Peyer's patch (tissue), 4 donors: ENCODE measurements around the gene SCN1B. TPM values are rescaled to one million over a fixed set of nuclear protein-coding genes. Genes with fewer than 3 reads are reported as not detected.

ENCODE experiments used
- DNase-seq, 3 donors: peaks; one replicate each; pipeline ENCODE4 v3.0.0-alpha.2; 2017 to 2019
- H3K27ac ChIP-seq, 4 donors: fragments of 200-600 bp; sonication (generic); one replicate each; pipeline ENCODE4 v1.5.1; 2016 to 2019
- H3K27me3 ChIP-seq, 2 donors: fragments of 200-600 bp; sonication (generic); one replicate each; pipeline ENCODE4 v1.5.1; 2019
- H3K36me3 ChIP-seq, 3 donors: fragments of 200-600 bp; sonication (generic); one replicate each; pipeline ENCODE4 v1.5.1; 2016 to 2019
- H3K4me1 ChIP-seq, 4 donors: fragments of 200-600 bp; sonication (generic); one replicate each; pipeline ENCODE4 v1.5.1; 2016 to 2019
- H3K4me3 ChIP-seq, 4 donors: fragments of 200-600 bp; sonication (generic); 1 replicate in 3 of 4; 2 replicates in 1 of 4; pipeline ENCODE4 v1.5.1; 2016 to 2019; ENCODE audit warnings: mild to moderate bottlenecking in 1 of 4
- H3K9me3 ChIP-seq, 4 donors: fragments of 200-600 bp; sonication (generic); one replicate each; pipeline ENCODE4 v1.5.1; 2016 to 2019; ENCODE audit warnings: mild to moderate bottlenecking in 1 of 4
- POLR2A ChIP-seq, 2 donors: fragments of 450-650 bp; IDR thresholded peaks; one replicate each; pipeline ENCODE4 v1.5.1; 2017; ENCODE audit warnings: antibody characterized with exemption in 2 of 2, mild to moderate bottlenecking in 2 of 2, moderate library complexity in 2 of 2
- total RNA-seq, 4 donors: library from RNA; depleted of rRNA; stranded (reverse); fragments of >200 nt; gene quantifications; one replicate each; pipeline ENCODE4 v1.1.0, GENCODE V29; 2016
- TF ChIP-seq, protein P1 (sequence below), 6 experiments: fragments of 450-650 bp in 4 of 6; fragments of 200-600 bp in 2 of 6; sonication (generic) in 1 of 6; IDR thresholded peaks; one replicate each; pipeline ENCODE4 v1.5.1; 2017 to 2019; ENCODE audit warnings: antibody characterized with exemption in 6 of 6, mild to moderate bottlenecking in 3 of 6, moderate library complexity in 1 of 6

SCN1B gene
- total RNA-seq, 4 donors from 2014 or later = 2.8 to 9.1 (median 5.1) TPM

DNA sequence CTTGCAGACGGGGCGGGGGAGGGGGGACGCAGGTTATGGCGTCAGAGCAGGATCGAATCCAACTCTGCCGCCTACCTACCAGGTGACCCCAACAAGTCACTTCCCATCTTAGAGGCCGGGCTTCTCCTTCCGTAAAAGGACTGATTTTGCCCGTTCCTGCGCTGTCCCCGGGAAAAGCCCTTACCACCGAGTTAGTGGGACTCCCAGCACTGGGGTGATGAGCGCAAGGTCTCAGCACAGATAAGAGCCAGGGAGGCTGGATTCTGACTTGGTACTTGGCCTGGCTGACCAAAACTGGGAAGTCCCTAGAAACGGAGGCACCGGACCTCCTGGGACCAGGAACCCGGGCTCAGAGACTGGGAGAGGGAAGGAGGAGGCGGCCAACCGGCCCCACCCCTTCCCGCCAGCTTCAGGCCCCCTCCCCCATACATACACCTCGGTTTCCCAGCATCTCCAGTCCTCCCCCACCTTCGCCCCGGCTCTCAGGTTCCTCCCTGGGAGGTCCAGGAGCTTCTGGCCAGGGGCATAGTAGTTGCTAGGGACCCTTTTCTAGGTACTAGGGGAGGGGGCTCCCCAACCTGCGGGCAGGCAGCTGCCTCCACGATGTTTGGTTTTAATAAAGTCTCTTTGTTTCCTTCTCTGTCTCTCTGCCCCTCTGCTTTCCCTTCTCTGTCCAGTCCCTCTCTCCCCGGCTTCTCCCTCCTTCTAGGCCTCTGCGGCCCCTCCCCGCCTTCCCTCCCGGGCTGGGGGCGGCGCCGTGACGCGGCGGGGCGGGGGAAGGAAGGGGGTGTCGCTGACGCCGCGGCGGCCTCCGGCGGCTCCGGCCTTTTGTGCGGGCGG, 30.6 kb upstream of the SCN1B start, which contains the start of gene GRAMD1A:
Gene GRAMD1A, plus strand, starts transcription at position 826 of the 840 bp plus-strand sequence. CDS start 156 bp downstream, outside the sequence.
- peak; percentile 84 to 92 (median 88) for DNase-seq
- H3K9me3 ChIP-seq = peaks cover 0 to 5% (median 0%) of the 10 kb centered on the region in 4 donors
- TF ChIP-seq, protein P1, sequence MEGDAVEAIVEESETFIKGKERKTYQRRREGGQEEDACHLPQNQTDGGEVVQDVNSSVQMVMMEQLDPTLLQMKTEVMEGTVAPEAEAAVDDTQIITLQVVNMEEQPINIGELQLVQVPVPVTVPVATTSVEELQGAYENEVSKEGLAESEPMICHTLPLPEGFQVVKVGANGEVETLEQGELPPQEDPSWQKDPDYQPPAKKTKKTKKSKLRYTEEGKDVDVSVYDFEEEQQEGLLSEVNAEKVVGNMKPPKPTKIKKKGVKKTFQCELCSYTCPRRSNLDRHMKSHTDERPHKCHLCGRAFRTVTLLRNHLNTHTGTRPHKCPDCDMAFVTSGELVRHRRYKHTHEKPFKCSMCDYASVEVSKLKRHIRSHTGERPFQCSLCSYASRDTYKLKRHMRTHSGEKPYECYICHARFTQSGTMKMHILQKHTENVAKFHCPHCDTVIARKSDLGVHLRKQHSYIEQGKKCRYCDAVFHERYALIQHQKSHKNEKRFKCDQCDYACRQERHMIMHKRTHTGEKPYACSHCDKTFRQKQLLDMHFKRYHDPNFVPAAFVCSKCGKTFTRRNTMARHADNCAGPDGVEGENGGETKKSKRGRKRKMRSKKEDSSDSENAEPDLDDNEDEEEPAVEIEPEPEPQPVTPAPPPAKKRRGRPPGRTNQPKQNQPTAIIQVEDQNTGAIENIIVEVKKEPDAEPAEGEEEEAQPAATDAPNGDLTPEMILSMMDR (IDR thresholded peaks at IDR 0.05) = no peak
- TF ChIP-seq POLR2A (IDR thresholded peaks at IDR 0.05) = peak in 1 of 2 donors; percentile 77
- H3K4me1 ChIP-seq = peaks cover 4 to 82% (median 15%) of the 10 kb centered on the region in 4 donors
- peak within 1 kb of the TSS; percentile 90 to 98 (median 94) for H3K27ac ChIP-seq
- no peaks in the 10 kb centered on the region for H3K27me3 ChIP-seq
- peak within 1 kb of the TSS; percentile 71 to 79 (median 76) for H3K4me3 ChIP-seq
- no peaks in the 10 kb centered on the region for H3K36me3 ChIP-seq

DNA sequence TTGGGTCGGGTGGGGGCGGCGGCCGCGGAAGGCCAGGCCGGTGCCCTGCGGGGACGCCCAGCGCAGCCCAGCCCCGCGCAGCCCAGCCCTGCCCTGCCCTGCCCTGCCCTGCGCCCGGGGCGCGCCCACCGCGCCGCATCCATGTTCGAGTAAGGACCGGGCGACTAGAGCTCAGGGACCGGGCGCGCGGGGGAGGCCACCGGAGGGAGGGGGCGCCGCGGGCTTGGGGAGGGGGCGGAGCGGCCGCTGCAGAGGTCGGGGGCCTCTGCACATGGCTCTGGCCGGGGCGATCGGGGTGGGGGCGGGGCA, 30.0 kb upstream of the SCN1B start:
- Histone ChIP-seq H3K27me3 (no peaks in the 10 kb centered on the region), H3K27ac (peak overlapping the region; percentile 90 to 98 (median 94)), H3K9me3 (no peaks in the 10 kb centered on the region), H3K4me3 (peak overlapping the region; percentile 71 to 79 (median 76)), H3K4me1 (peaks cover 4 to 82% (median 15%) of the 10 kb centered on the region in 4 donors), H3K36me3 (no peaks in the 10 kb centered on the region)
- DNase-seq = no peak
- TF ChIP-seq, protein P1 (IDR thresholded peaks at IDR 0.05) = no peak
- TF ChIP-seq POLR2A (IDR thresholded peaks at IDR 0.05) = no peak

DNA sequence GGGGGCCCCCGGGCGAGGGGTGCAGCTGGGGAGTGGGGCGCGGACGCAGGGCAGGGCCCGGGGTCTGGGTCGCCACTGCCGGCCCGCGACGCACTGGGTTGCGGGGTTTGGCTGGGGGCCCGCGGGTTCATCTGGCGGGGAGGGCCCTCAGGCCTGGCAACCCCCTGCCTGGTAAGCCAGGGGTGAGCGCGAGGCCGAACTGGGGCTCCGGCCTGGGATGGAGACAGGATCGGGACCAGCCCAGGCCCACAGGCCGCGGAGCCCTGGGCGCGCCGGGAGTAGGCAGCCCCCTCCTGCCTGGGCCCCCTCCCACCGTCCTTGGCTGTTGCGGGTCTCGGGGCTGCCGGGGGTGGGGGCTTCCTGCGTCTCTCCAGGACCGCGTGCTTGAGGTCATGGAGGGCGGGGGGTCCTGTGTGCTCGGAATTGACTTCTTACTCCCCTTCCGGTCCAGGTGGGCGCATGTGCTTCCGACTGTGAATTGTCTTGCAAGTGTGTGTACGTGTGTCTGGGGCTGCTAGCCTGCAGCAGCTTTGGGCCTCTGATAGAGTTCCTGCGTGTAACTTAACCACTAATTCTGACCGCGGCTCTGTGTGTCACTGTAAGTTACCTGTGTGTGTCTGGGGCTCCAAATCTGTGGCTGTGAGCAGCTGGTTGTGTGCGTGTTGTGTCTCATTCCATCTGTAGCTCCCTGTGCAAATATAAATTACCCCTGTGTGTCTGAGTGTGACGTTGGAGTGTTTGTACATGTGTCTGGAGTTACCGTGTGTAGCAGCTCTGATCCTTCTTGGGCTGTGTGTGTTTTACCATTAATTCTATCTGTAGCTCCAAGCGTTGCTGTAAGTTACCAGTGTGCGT, 29.4 kb upstream of the SCN1B start:
- H3K27ac ChIP-seq = peak overlapping the region; percentile 90 to 98 (median 94)
- H3K27me3 ChIP-seq = no peaks in the 10 kb centered on the region
- TF ChIP-seq, protein P1 (IDR thresholded peaks at IDR 0.05) = no peak
- no peak for TF ChIP-seq POLR2A (IDR thresholded peaks at IDR 0.05)
- no peaks in the 10 kb centered on the region for H3K36me3 ChIP-seq
- peak overlapping the region; percentile 71 to 79 (median 76) for H3K4me3 ChIP-seq
- peak; percentile 63 to 80 (median 73) for DNase-seq
- no peaks in the 10 kb centered on the region for H3K9me3 ChIP-seq
- peaks cover 4 to 82% (median 15%) of the 10 kb centered on the region in 4 donors for H3K4me1 ChIP-seq

DNA sequence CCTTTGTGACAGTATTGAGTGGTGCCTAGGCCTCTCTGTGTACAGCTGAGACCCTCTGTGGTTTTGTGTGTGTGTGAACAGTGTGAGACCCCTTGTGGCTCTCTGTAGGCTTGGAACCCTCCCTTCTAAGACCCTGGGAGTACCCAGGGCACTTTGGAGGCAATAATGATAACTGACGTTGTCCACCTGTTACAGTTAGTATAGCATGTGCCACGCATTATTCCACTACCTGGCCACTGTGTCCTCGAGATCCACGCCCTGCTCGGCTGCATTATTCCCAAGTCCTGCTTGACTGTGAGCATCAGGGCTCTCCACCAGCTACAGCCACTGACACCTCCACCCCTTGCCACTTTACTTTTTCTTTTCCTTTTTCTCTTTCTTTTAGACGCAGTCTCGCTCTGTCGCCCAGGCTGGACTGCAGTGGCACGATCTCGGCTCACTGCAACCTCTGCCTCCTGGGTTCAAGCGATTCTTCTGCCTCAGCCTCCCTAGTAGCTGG, 28.2 kb upstream of the SCN1B start:
- Histone ChIP-seq H3K9me3 (no peaks in the 10 kb centered on the region), H3K4me3 (peak overlapping the region in 1 of 4 donors; percentile 79), H3K27me3 (no peaks in the 10 kb centered on the region), H3K4me1 (peaks cover 4 to 84% (median 15%) of the 10 kb centered on the region in 4 donors), H3K36me3 (no peaks in the 10 kb centered on the region), H3K27ac (peak overlapping the region in 3 of 4 donors; percentile 35 to 98 (median 91))
- no peak for TF ChIP-seq POLR2A (IDR thresholded peaks at IDR 0.05)
- TF ChIP-seq, protein P1 (IDR thresholded peaks at IDR 0.05) = no peak
- DNase-seq = no peak

DNA sequence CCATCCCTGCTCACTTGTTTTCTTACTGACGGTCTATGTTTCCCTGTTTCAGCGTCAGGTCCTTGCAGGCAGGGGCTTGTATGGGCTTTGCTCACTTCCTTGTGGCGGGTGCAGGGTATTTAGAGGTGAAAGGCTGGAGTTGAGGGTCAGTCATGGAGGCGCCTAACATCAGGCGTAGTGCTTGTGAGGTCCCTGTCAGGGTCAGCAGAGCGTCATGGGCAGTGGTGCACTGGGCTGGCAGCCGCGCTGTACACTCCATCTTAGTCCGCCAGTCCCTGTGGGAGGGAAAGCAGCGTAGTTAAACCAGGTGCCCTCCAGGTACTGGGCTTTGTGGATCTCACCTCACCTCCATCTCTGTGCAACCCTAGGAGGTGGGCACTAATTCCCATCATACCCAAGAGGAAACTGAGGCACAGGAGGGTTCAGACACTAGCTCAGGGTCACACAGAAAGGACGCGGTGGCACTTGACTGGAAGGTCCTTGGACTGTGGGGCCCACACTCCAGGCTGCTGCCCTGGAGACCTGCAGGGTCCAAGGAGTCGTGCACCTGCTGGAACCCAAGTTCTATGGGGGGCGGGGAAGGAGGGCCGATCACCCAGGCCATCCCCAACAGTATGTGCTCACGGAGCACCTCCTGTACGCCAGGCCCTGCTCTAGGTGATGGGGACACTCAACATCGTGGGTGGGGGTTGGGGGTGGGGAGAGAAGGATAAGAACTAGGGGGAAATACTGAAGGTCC, 25.6 kb upstream of the SCN1B start:
- peak in 1 of 3 donors; percentile 37 for DNase-seq
- H3K27me3 ChIP-seq = no peaks in the 10 kb centered on the region
- peak overlapping the region in 2 of 4 donors; percentile 80 to 98 for H3K27ac ChIP-seq
- H3K36me3 ChIP-seq = peaks cover 0 to 9% (median 0%) of the 10 kb centered on the region in 3 donors
- no peaks in the 10 kb centered on the region for H3K9me3 ChIP-seq
- H3K4me3 ChIP-seq = no peak overlapping the region
- H3K4me1 ChIP-seq = peaks cover 4 to 70% (median 11%) of the 10 kb centered on the region in 4 donors
- TF ChIP-seq, protein P1 (IDR thresholded peaks at IDR 0.05) = no peak
- TF ChIP-seq POLR2A (IDR thresholded peaks at IDR 0.05) = no peak
